GM23338 (cell line): ENCODE results near the gene NHLH1. TPM values are rescaled to one million over a fixed set of nuclear protein-coding genes. Genes with fewer than 3 reads are reported as not detected.
"Not testable (repeated sequence)": the region's sequence is repeated elsewhere in the genome, so short reads cannot be mapped to it uniquely, and the experiment has no call there.

ENCODE experiments used
- ATAC-seq: fragments of 200-7000 bp; cut with Tn5 transposase; 3 replicates; pipeline ENCODE4 v1.9.1; 2020
- DNase-seq: peaks from one replicate; pipeline ENCODE4 v3.0.0-alpha.2; 2015; ENCODE audit warnings: low spot score
- H2AFZ ChIP-seq: fragments of 200-600 bp; sonication (generic); 2 replicates; pipeline ENCODE4 v1.8.0; 2016; ENCODE audit warnings: antibody characterized with exemption, mild to moderate bottlenecking, moderate library complexity
- H3F3A ChIP-seq: fragments of 200-600 bp; sonication (generic); replicated peaks from 2 replicates; pipeline ENCODE4 v1.8.0; 2017; ENCODE audit warnings: antibody characterized with exemption, mixed run types, low read depth
- H3K27ac ChIP-seq: fragments of 200-600 bp; sonication (generic); 2 replicates; pipeline ENCODE4 v1.6.1; 2016; ENCODE audit warnings: low read depth
- H3K27me3 ChIP-seq: fragments of 200-600 bp; sonication (generic); 2 replicates; pipeline ENCODE4 v1.8.0; 2016; ENCODE audit warnings: mild to moderate bottlenecking, mixed run types, moderate library complexity; ENCODE audit not compliant: insufficient read depth
- H3K36me3 ChIP-seq: fragments of 200-600 bp; sonication (generic); 2 replicates; pipeline ENCODE4 v1.8.0; 2016; ENCODE audit warnings: mild to moderate bottlenecking; ENCODE audit not compliant: insufficient read depth
- H3K4me1 ChIP-seq: fragments of 200-600 bp; sonication (generic); 2 replicates; pipeline ENCODE4 v1.8.0; 2016; ENCODE audit warnings: mild to moderate bottlenecking, moderate library complexity; ENCODE audit not compliant: insufficient read depth
- H3K4me2 ChIP-seq: fragments of 200-600 bp; sonication (generic); 2 replicates; pipeline ENCODE4 v1.7.1; 2017; ENCODE audit warnings: mixed run types
- H3K4me3 ChIP-seq: fragments of 200-600 bp; sonication (generic); 2 replicates; pipeline ENCODE4 v1.6.1; 2016; ENCODE audit warnings: mixed run types
- H3K79me2 ChIP-seq: fragments of 200-600 bp; sonication (generic); replicated peaks from 2 replicates; pipeline ENCODE4 v1.8.0; 2017; ENCODE audit warnings: mild to moderate bottlenecking; ENCODE audit not compliant: insufficient read depth
- H3K9me2 ChIP-seq: fragments of 200-600 bp; sonication (generic); 2 replicates; pipeline ENCODE4 v1.8.0; 2017; ENCODE audit not compliant: insufficient read depth
- H4K20me1 ChIP-seq: fragments of 200-600 bp; sonication (generic); replicated peaks from 2 replicates; pipeline ENCODE4 v1.8.0; 2017; ENCODE audit warnings: mild to moderate bottlenecking; ENCODE audit not compliant: insufficient read depth
- H3K27ac Mint-ChIP-seq: 2 replicates; pipeline ENCODE4 v1.8.0; 2020; ENCODE audit warnings: inconsistent platforms, mild to moderate bottlenecking, moderate library complexity, mixed read lengths
- H3K27me3 Mint-ChIP-seq: 3 replicates; pipeline ENCODE4 v1.8.0; 2022; ENCODE audit warnings: low read depth, mild to moderate bottlenecking, moderate library complexity, mixed read lengths, inconsistent platforms; ENCODE audit not compliant: insufficient read depth, poor library complexity
- H3K36me3 Mint-ChIP-seq: 3 replicates; pipeline ENCODE4 v1.8.0; 2021; ENCODE audit warnings: low read depth, mild to moderate bottlenecking, inconsistent platforms, moderate library complexity, mixed read lengths
- H3K4me1 Mint-ChIP-seq: 3 replicates; pipeline ENCODE4 v1.8.0; 2020; ENCODE audit warnings: mild to moderate bottlenecking, inconsistent platforms, mixed read lengths
- H3K4me3 Mint-ChIP-seq: 3 replicates; pipeline ENCODE4 v1.8.0; 2021; ENCODE audit warnings: moderate library complexity, mild to moderate bottlenecking, inconsistent platforms, mixed read lengths
- H3K9me3 Mint-ChIP-seq: 3 replicates; pipeline ENCODE4 v1.8.0; 2020; ENCODE audit warnings: moderate library complexity, mild to moderate bottlenecking, inconsistent platforms, mixed read lengths
- CREB1 ChIP-seq: fragments of 250-450 bp; sonication (Bioruptor Pico); IDR thresholded peaks from 2 replicates; pipeline ENCODE4 v1.5.0; 2020; ENCODE audit warnings: low read depth, mild to moderate bottlenecking, moderate library complexity
- CTCF ChIP-seq, 2 experiments: fragments of 200-600 bp in 1 of 2; sonication (generic) in 1 of 2; conservative IDR thresholded peaks; 2 replicates each; pipeline versions ENCODE4 v1.5.1 to v1.6.1; 2016 to 2017; ENCODE audit warnings: antibody characterized with exemption in 2 of 2, low read depth in 2 of 2, mild to moderate bottlenecking in 2 of 2, moderate library complexity in 1 of 2
- EZH2 ChIP-seq: fragments of 200-600 bp; sonication (generic); IDR thresholded peaks from one replicate; pipeline ENCODE4 v1.8.0; 2017; ENCODE audit warnings: antibody characterized with exemption, mild to moderate bottlenecking, low read depth; ENCODE audit not compliant: unreplicated experiment
- EZH2phosphoT487 ChIP-seq: fragments of 200-600 bp; sonication (generic); IDR thresholded peaks from one replicate; pipeline ENCODE4 v1.8.1; 2018; ENCODE audit warnings: antibody characterized with exemption; ENCODE audit not compliant: unreplicated experiment
- NANOG ChIP-seq: IDR thresholded peaks from 2 replicates; pipeline ENCODE4 v1.6.1; 2016; ENCODE audit warnings: antibody characterized with exemption, borderline replicate concordance
- POLR2AphosphoS5 ChIP-seq: IDR thresholded peaks from 2 replicates; pipeline ENCODE4 v1.6.1; 2016; ENCODE audit warnings: antibody characterized with exemption, low read depth
- REST ChIP-seq: IDR thresholded peaks from one replicate; pipeline ENCODE4 v1.6.1; 2018; ENCODE audit warnings: antibody characterized with exemption; ENCODE audit not compliant: unreplicated experiment
- STAT1 ChIP-seq: IDR thresholded peaks from one replicate; pipeline ENCODE4 v1.6.1; 2016; ENCODE audit warnings: antibody characterized with exemption; ENCODE audit not compliant: unreplicated experiment
- ZNF114 ChIP-seq: fragments of 250-450 bp; sonication (Bioruptor Pico); IDR thresholded peaks from 2 replicates; pipeline ENCODE4 v1.5.0; 2020; ENCODE audit warnings: mild to moderate bottlenecking, moderate library complexity
- ZNF331 ChIP-seq: fragments of 250-450 bp; sonication (Bioruptor Pico); IDR thresholded peaks from 2 replicates; pipeline ENCODE4 v1.5.0; 2020; ENCODE audit warnings: low read depth, mild to moderate bottlenecking, moderate library complexity
- polyA plus RNA-seq: library from polyadenylated mRNA; unstranded; fragments of >200 nt; fragmentation: Nextera tagmentation; extraction: Ambion mirVana; gene quantifications from 2 replicates; pipeline ENCODE4 v1.2.1, GENCODE V29; 2016
- total RNA-seq: library from RNA; depleted of rRNA; stranded (reverse); fragments of >200 nt; shearing (Covaris generic); gene quantifications from 2 replicates; pipeline ENCODE4 v1.2.3, GENCODE V29; 2014
- TF ChIP-seq, protein P1 (sequence below): IDR thresholded peaks from 2 replicates; pipeline ENCODE4 v1.6.1; 2016; ENCODE audit warnings: antibody characterized with exemption

NHLH1 gene
- total and polyA plus RNA-seq, 2 experiments from 2014 or later: 0.69 to 0.89 TPM

- not testable (repeated sequence) for H3K27me3 ChIP-seq, H3K36me3 ChIP-seq, H3K4me2 ChIP-seq, H3K4me1 ChIP-seq, H3K4me3 Mint-ChIP-seq, H2AFZ ChIP-seq, H3K27ac Mint-ChIP-seq, DNase-seq, H3K79me2 ChIP-seq, H3K9me2 ChIP-seq, H3K27me3 Mint-ChIP-seq, H3K36me3 Mint-ChIP-seq, H3F3A ChIP-seq, H4K20me1 ChIP-seq, H3K4me1 Mint-ChIP-seq, H3K27ac ChIP-seq, H3K4me3 ChIP-seq, ATAC-seq
- H3K9me3 Mint-ChIP-seq: peaks cover 13% of the 10 kb centered on the region; the same call in 2 of the 3 replicates
These were observed 17.9 kb downstream of the NHLH1 start for GRCh38 chr1:160384812-160385211.

DNA sequence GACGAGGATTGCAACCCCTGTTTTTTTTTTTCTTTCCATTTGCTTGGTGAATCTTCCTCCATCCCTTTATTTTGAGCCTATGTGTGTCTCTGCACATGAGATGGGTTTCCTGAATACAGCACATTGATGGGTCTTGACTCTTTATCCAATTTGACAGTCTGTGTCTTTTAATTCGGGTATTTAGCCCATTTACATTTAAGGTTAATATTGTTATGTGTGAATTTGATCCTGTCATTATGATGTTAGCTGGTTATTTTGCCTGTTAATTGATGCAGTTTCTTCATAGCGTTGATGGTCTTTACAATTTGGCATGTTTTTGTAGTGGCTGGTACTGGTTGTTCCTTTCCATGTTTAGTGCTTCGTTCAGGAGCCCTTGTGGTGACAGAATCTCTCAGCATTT is 21.5 kb downstream of the NHLH1 start:
- not testable (repeated sequence) for H3K27ac ChIP-seq, H3F3A ChIP-seq, H3K4me3 Mint-ChIP-seq, H3K4me3 ChIP-seq, H3K27me3 Mint-ChIP-seq, H3K36me3 ChIP-seq, ATAC-seq, H3K4me1 ChIP-seq, H3K27me3 ChIP-seq, H3K27ac Mint-ChIP-seq, H3K79me2 ChIP-seq, H3K36me3 Mint-ChIP-seq, H3K4me1 Mint-ChIP-seq, DNase-seq, H3K9me2 ChIP-seq, H4K20me1 ChIP-seq, H3K4me2 ChIP-seq, H2AFZ ChIP-seq
- H3K9me3 Mint-ChIP-seq: peaks cover 15% of the 10 kb centered on the region; the same call in 2 of the 3 replicates

DNA sequence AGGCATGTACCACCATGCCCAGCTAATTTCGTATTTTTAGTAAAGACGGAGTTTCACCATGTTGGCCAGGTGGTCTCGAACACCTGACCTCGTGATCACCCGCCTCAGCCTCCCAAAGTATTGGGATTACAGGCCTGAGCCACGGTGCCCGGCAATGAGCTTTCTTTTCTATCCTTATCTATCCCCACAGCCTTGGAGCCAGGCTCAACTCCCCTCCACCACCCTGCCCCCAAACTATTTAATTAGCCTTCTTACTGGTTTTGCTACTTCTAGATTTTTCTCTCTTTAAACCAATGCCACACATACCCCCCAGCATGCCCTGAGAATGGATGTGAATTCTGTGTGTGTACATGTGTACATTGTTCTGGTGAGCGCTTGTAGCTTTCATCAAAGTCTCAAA is 27.8 kb downstream of the NHLH1 start:
- peaks cover 10% of the 10 kb centered on the region; the same call in 1 of the 2 replicates for H3F3A ChIP-seq
- ATAC-seq (no peak), DNase-seq (no peak)
- no peak for TF ChIP-seq POLR2AphosphoS5
- TF ChIP-seq REST: no peak
- no peak for TF ChIP-seq ZNF331 (CRISPR knock-in tag)
- no peak for TF ChIP-seq EZH2
- TF ChIP-seq CREB1: no peak
- no peak for TF ChIP-seq ZNF114 (CRISPR knock-in tag)
- no peak for TF ChIP-seq CTCF (conservative IDR thresholded peaks at IDR 0.05; ENCODE audit: low read depth in 2 of 2)
- no peak for TF ChIP-seq EZH2phosphoT487
- no peak for TF ChIP-seq STAT1
- TF ChIP-seq NANOG: no peak
- TF ChIP-seq, protein P1, sequence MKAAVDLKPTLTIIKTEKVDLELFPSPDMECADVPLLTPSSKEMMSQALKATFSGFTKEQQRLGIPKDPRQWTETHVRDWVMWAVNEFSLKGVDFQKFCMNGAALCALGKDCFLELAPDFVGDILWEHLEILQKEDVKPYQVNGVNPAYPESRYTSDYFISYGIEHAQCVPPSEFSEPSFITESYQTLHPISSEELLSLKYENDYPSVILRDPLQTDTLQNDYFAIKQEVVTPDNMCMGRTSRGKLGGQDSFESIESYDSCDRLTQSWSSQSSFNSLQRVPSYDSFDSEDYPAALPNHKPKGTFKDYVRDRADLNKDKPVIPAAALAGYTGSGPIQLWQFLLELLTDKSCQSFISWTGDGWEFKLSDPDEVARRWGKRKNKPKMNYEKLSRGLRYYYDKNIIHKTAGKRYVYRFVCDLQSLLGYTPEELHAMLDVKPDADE: no peak
- H3K4me3 Mint-ChIP-seq: no peak overlapping the region
- H3K4me1 Mint-ChIP-seq: peaks cover 23% of the 10 kb centered on the region
- H3K4me2 ChIP-seq: no peak overlapping the region
- no peaks in the 10 kb centered on the region for H4K20me1 ChIP-seq
- H3K79me2 ChIP-seq: no peaks in the 10 kb centered on the region
- H3K4me1 ChIP-seq: peaks cover 17% of the 10 kb centered on the region
- no peak overlapping the region for H2AFZ ChIP-seq
- no peaks in the 10 kb centered on the region for H3K36me3 Mint-ChIP-seq
- H3K9me3 Mint-ChIP-seq: peaks cover 3% of the 10 kb centered on the region; the same call in 2 of the 3 replicates
- H3K36me3 ChIP-seq: no peaks in the 10 kb centered on the region
- H3K27me3 Mint-ChIP-seq: peaks cover 3% of the 10 kb centered on the region
- H3K27me3 ChIP-seq: no peaks in the 10 kb centered on the region
- no peak overlapping the region for H3K27ac Mint-ChIP-seq
- H3K27ac ChIP-seq: no peak overlapping the region
- peaks cover 4% of the 10 kb centered on the region; the same call in 1 of the 2 replicates for H3K9me2 ChIP-seq
- H3K4me3 ChIP-seq: no peak overlapping the region
